A549 (cell line): ENCODE measurements around the gene BRPF1.

Source experiments
- CBX2 ChIP-seq: fragments of 200-600 bp; sonication (generic); IDR thresholded peaks from 2 replicates; pipeline ENCODE4 v1.6.1; 2016; ENCODE audit warnings: low read depth, mild to moderate bottlenecking, borderline replicate concordance
- JUN ChIP-seq, 2 experiments: fragments of >200 bp; sonication (Bioruptor Twin); formaldehyde crosslinking; IDR thresholded peaks; 2 replicates in 1 of 2; 3 replicates in 1 of 2; pipeline ENCODE4 v1.6.1; 2016 to 2017
- JUNB ChIP-seq: fragments of >200 bp; sonication (Bioruptor Twin); formaldehyde crosslinking; IDR thresholded peaks from 2 replicates; pipeline ENCODE4 v1.6.1; 2016
- POLR2A ChIP-seq: IDR thresholded peaks from 2 replicates; pipeline ENCODE4 v1.6.1; 2012; ENCODE audit warnings: mild to moderate bottlenecking, low read length
- RFX5 ChIP-seq: fragments of 450-650 bp; IDR thresholded peaks from 2 replicates; pipeline ENCODE4 v1.7.1; 2014; ENCODE audit warnings: antibody characterized with exemption, mild to moderate bottlenecking, moderate library complexity
- TF ChIP-seq, protein P1 (sequence below): fragments of >200 bp; sonication (Bioruptor Twin); formaldehyde crosslinking; IDR thresholded peaks from 3 replicates; pipeline ENCODE4 v1.5.1; 2016
- TF ChIP-seq, protein P2 (sequence below): fragments of 450-650 bp; IDR thresholded peaks from 2 replicates; pipeline ENCODE4 v1.6.1; 2014; ENCODE audit warnings: antibody characterized with exemption
- TF ChIP-seq, protein P3 (sequence below): fragments of >200 bp; sonication (Bioruptor Twin); formaldehyde crosslinking; IDR thresholded peaks from 3 replicates; pipeline ENCODE4 v1.6.1; 2016

DNA sequence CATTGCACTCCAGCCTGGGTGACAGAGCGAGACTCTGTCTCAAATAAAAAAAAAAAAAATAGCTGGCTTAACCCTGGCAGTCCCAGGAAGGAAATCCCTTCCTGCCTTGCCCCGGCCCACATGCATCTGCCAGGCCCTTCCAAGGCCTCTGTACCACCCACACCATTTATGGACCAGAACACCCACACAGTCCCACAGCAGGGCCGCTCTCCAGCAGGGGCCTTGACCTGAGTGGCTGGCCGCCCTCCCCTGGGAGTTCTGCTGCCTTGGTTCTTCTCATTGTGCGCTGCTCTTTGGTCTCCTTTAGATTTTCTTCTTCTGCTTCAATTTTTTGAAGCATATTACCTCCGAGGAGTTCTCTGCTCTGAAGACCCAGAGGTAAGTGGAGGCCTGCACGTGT, 44.0 kb upstream of the BRPF1 start:
- TF ChIP-seq, protein P1, sequence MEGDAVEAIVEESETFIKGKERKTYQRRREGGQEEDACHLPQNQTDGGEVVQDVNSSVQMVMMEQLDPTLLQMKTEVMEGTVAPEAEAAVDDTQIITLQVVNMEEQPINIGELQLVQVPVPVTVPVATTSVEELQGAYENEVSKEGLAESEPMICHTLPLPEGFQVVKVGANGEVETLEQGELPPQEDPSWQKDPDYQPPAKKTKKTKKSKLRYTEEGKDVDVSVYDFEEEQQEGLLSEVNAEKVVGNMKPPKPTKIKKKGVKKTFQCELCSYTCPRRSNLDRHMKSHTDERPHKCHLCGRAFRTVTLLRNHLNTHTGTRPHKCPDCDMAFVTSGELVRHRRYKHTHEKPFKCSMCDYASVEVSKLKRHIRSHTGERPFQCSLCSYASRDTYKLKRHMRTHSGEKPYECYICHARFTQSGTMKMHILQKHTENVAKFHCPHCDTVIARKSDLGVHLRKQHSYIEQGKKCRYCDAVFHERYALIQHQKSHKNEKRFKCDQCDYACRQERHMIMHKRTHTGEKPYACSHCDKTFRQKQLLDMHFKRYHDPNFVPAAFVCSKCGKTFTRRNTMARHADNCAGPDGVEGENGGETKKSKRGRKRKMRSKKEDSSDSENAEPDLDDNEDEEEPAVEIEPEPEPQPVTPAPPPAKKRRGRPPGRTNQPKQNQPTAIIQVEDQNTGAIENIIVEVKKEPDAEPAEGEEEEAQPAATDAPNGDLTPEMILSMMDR, result no peak
- no peak for TF ChIP-seq RFX5
- TF ChIP-seq, protein P2, sequence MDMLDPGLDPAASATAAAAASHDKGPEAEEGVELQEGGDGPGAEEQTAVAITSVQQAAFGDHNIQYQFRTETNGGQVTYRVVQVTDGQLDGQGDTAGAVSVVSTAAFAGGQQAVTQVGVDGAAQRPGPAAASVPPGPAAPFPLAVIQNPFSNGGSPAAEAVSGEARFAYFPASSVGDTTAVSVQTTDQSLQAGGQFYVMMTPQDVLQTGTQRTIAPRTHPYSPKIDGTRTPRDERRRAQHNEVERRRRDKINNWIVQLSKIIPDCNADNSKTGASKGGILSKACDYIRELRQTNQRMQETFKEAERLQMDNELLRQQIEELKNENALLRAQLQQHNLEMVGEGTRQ, result no peak
- TF ChIP-seq POLR2A, result no peak
- no peak for TF ChIP-seq JUN (IDR thresholded peaks at IDR 0.05)
- no peak for TF ChIP-seq JUNB
- TF ChIP-seq, protein P3, sequence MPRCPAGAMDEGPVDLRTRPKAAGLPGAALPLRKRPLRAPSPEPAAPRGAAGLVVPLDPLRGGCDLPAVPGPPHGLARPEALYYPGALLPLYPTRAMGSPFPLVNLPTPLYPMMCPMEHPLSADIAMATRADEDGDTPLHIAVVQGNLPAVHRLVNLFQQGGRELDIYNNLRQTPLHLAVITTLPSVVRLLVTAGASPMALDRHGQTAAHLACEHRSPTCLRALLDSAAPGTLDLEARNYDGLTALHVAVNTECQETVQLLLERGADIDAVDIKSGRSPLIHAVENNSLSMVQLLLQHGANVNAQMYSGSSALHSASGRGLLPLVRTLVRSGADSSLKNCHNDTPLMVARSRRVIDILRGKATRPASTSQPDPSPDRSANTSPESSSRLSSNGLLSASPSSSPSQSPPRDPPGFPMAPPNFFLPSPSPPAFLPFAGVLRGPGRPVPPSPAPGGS, result no peak
- TF ChIP-seq CBX2, result no peak
